H9 (cell line): ENCODE results near the gene INTS1. TPM values are rescaled to one million over a fixed set of nuclear protein-coding genes. Genes with fewer than 3 reads are reported as not detected.

Source experiments
- DNase-seq: peaks from one replicate; pipeline ENCODE4 v3.0.0-alpha.2; 2017
- H2AFZ ChIP-seq: one replicate; pipeline ENCODE4 v1.6.1; 2013; ENCODE audit warnings: mild to moderate bottlenecking, low read length, control low read depth, moderate library complexity
- H2AK5ac ChIP-seq: 2 replicates; pipeline ENCODE4 v1.6.1; 2013; ENCODE audit warnings: low read length, control low read depth, mixed read lengths; ENCODE audit not compliant: insufficient read length
- H2BK120ac ChIP-seq: one replicate; pipeline ENCODE4 v1.6.1; 2013; ENCODE audit warnings: low read depth, mild to moderate bottlenecking, low read length, control low read depth, inconsistent platforms; ENCODE audit not compliant: poor library complexity, severe bottlenecking
- H2BK12ac ChIP-seq: 2 replicates; pipeline ENCODE4 v1.6.1; 2013; ENCODE audit warnings: low read length, control low read depth, mixed read lengths, low read depth; ENCODE audit not compliant: insufficient read length
- H2BK15ac ChIP-seq: 2 replicates; pipeline ENCODE4 v1.6.1; 2013; ENCODE audit warnings: low read depth, low read length, control low read depth
- H2BK20ac ChIP-seq: one replicate; pipeline ENCODE4 v1.6.1; 2013; ENCODE audit warnings: low read depth, mild to moderate bottlenecking, low read length, control low read depth, inconsistent platforms; ENCODE audit not compliant: poor library complexity, severe bottlenecking
- H2BK5ac ChIP-seq: 2 replicates; pipeline ENCODE4 v1.6.1; 2013; ENCODE audit warnings: low read length, control low read depth, mixed read lengths; ENCODE audit not compliant: insufficient read length
- H3K14ac ChIP-seq: 2 replicates; pipeline ENCODE4 v1.6.1; 2013; ENCODE audit warnings: low read length, control low read depth; ENCODE audit not compliant: insufficient read depth
- H3K18ac ChIP-seq: 2 replicates; pipeline ENCODE4 v1.6.1; 2013; ENCODE audit warnings: low read depth, mild to moderate bottlenecking, mixed read lengths, low read length, control low read depth; ENCODE audit not compliant: insufficient read length
- H3K23ac ChIP-seq: 2 replicates; pipeline ENCODE4 v1.6.1; 2013; ENCODE audit warnings: low read length, control low read depth, mixed read lengths, low read depth; ENCODE audit not compliant: insufficient read length
- H3K23me2 ChIP-seq: 2 replicates; pipeline ENCODE4 v1.6.1; 2013; ENCODE audit warnings: low read depth, mild to moderate bottlenecking, mixed read lengths, low read length, control low read depth; ENCODE audit not compliant: insufficient read length, poor library complexity, severe bottlenecking
- H3K27ac ChIP-seq: 2 replicates; pipeline ENCODE4 v1.5.1; 2013; ENCODE audit warnings: low read length, control low read depth, mixed read lengths, low read depth; ENCODE audit not compliant: insufficient read length
- H3K27me3 ChIP-seq: 2 replicates; pipeline ENCODE4 v1.6.1; 2013; ENCODE audit warnings: low read length, control low read depth, inconsistent platforms; ENCODE audit not compliant: insufficient read depth
- H3K4ac ChIP-seq: 2 replicates; pipeline ENCODE4 v1.6.1; 2013; ENCODE audit warnings: low read depth, mild to moderate bottlenecking, control low read depth, inconsistent platforms, low read length, moderate library complexity
- H3K4me1 ChIP-seq: 2 replicates; pipeline ENCODE4 v1.6.1; 2013; ENCODE audit warnings: low read length, control low read depth, inconsistent platforms; ENCODE audit not compliant: insufficient read depth
- H3K4me2 ChIP-seq: 2 replicates; pipeline ENCODE4 v1.6.1; 2013; ENCODE audit warnings: low read length, control low read depth, mixed read lengths; ENCODE audit not compliant: insufficient read length, insufficient read depth
- H3K56ac ChIP-seq: 2 replicates; pipeline ENCODE4 v1.6.1; 2013; ENCODE audit warnings: low read depth, mild to moderate bottlenecking, mixed read lengths, low read length, control low read depth; ENCODE audit not compliant: insufficient read length
- H3K79me1 ChIP-seq: 2 replicates; pipeline ENCODE4 v1.6.1; 2013; ENCODE audit warnings: low read depth, mild to moderate bottlenecking, moderate library complexity, low read length, control low read depth, inconsistent platforms; ENCODE audit not compliant: insufficient read depth, poor library complexity, severe bottlenecking
- H3K79me2 ChIP-seq: 2 replicates; pipeline ENCODE4 v1.6.1; 2013; ENCODE audit warnings: low read length, control low read depth, inconsistent platforms; ENCODE audit not compliant: insufficient read depth
- H3K9ac ChIP-seq: 2 replicates; pipeline ENCODE4 v1.6.1; 2013; ENCODE audit warnings: low read length, control low read depth, mixed read lengths; ENCODE audit not compliant: insufficient read length; ENCODE audit errors: extremely low read depth
- H3K9me3 ChIP-seq: one replicate; pipeline ENCODE4 v1.6.1; 2013; ENCODE audit warnings: low read depth, low read length, inconsistent platforms; ENCODE audit not compliant: control insufficient read depth
- H3T11ph ChIP-seq: one replicate; pipeline ENCODE4 v1.6.1; 2013; ENCODE audit warnings: mild to moderate bottlenecking, low read length, control low read depth, inconsistent platforms
- H4K20me1 ChIP-seq: one replicate; pipeline ENCODE4 v1.6.1; 2013; ENCODE audit not compliant: control insufficient read depth, insufficient read length, insufficient read depth
- H4K5ac ChIP-seq: 2 replicates; pipeline ENCODE4 v1.6.1; 2013; ENCODE audit warnings: low read depth, mild to moderate bottlenecking, mixed read lengths, low read length, control low read depth; ENCODE audit not compliant: insufficient read length
- H4K8ac ChIP-seq: replicated peaks from 2 replicates; pipeline ENCODE4 v1.6.1; 2013; ENCODE audit warnings: low read length, control low read depth, mixed read lengths, low read depth; ENCODE audit not compliant: insufficient read length
- H4K91ac ChIP-seq: 2 replicates; pipeline ENCODE4 v1.6.1; 2013; ENCODE audit warnings: low read depth, mild to moderate bottlenecking, moderate library complexity, mixed read lengths, low read length, control low read depth; ENCODE audit not compliant: insufficient read length
- H3K27ac Mint-ChIP-seq, 3 experiments: 2 replicates in 2 of 3; 3 replicates in 1 of 3; pipeline ENCODE4 v1.8.0; 2020 to 2021; ENCODE audit warnings: mixed read lengths in 3 of 3, mild to moderate bottlenecking in 1 of 3, moderate library complexity in 1 of 3
- H3K27me3 Mint-ChIP-seq: 2 replicates; pipeline ENCODE4 v1.8.0; 2021; ENCODE audit warnings: low read depth, mild to moderate bottlenecking, moderate library complexity, mixed read lengths
- H3K36me3 Mint-ChIP-seq, 3 experiments: 2 replicates in 2 of 3; 3 replicates in 1 of 3; pipeline ENCODE4 v1.8.0; 2020 to 2021; ENCODE audit warnings: low read depth in 3 of 3, mixed read lengths in 3 of 3; ENCODE audit not compliant: insufficient read depth in 1 of 3
- H3K4me1 Mint-ChIP-seq, 2 experiments: 2 replicates each; pipeline ENCODE4 v1.8.0; 2020; ENCODE audit warnings: mixed read lengths in 2 of 2
- H3K4me3 Mint-ChIP-seq, 2 experiments: 2 replicates in 1 of 2; 3 replicates in 1 of 2; pipeline ENCODE4 v1.8.0; 2020 to 2021; ENCODE audit warnings: mild to moderate bottlenecking in 2 of 2, mixed read lengths in 2 of 2, moderate library complexity in 1 of 2
- H3K9me3 Mint-ChIP-seq, 2 experiments: 2 replicates in 1 of 2; 3 replicates in 1 of 2; pipeline ENCODE4 v1.8.0; 2020; ENCODE audit warnings: mild to moderate bottlenecking in 2 of 2, mixed read lengths in 2 of 2, moderate library complexity in 1 of 2
- WGBS: extraction: QIAGEN DNeasy Blood & Tissue Kit; methylation state at CpG from one replicate; pipeline ENCODE4 v1.1.7; 2013; ENCODE audit warnings: missing lambda C conversion rate, low lambda C conversion rate, mixed read lengths; ENCODE audit not compliant: insufficient read length; ENCODE audit errors: extremely low coverage; 5-methylcytosine and 5-hydroxymethylcytosine counted together
- total RNA-seq: library from RNA; stranded (reverse); gene quantifications from 2 replicates; pipeline ENCODE4 v1.2.1, GENCODE V29; 2021
- TF ChIP-seq, protein P1 (sequence below): fragments of 200-600 bp; sonication (generic); conservative IDR thresholded peaks from 3 replicates; pipeline ENCODE4 v1.8.0; 2021; ENCODE audit warnings: antibody characterized with exemption, mild to moderate bottlenecking

The INTS1 gene
- total RNA-seq, 1 experiment from 2014 or later, result 133 TPM

GRCh38 chr7:1552200-1552599 lies 48.0 kb upstream of the INTS1 start:
- H3K27ac ChIP-seq, result no peak overlapping the region
- H2BK20ac ChIP-seq, result no peak overlapping the region
- H3K9ac ChIP-seq, result no peak overlapping the region
- H4K20me1 ChIP-seq, result no peaks in the 10 kb centered on the region
- H3K79me1 ChIP-seq, result no peaks in the 10 kb centered on the region
- H4K8ac ChIP-seq, result no peak overlapping the region
- no peak overlapping the region for H2BK15ac ChIP-seq
- H3K27me3 ChIP-seq, result no peaks in the 10 kb centered on the region
- H3K9me3 ChIP-seq, result no peaks in the 10 kb centered on the region
- no peak overlapping the region for H3K14ac ChIP-seq
- TF ChIP-seq, protein P1, sequence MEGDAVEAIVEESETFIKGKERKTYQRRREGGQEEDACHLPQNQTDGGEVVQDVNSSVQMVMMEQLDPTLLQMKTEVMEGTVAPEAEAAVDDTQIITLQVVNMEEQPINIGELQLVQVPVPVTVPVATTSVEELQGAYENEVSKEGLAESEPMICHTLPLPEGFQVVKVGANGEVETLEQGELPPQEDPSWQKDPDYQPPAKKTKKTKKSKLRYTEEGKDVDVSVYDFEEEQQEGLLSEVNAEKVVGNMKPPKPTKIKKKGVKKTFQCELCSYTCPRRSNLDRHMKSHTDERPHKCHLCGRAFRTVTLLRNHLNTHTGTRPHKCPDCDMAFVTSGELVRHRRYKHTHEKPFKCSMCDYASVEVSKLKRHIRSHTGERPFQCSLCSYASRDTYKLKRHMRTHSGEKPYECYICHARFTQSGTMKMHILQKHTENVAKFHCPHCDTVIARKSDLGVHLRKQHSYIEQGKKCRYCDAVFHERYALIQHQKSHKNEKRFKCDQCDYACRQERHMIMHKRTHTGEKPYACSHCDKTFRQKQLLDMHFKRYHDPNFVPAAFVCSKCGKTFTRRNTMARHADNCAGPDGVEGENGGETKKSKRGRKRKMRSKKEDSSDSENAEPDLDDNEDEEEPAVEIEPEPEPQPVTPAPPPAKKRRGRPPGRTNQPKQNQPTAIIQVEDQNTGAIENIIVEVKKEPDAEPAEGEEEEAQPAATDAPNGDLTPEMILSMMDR, result no peak
- H3K56ac ChIP-seq, result no peak overlapping the region
- no peak for DNase-seq
- no peak overlapping the region for H3T11ph ChIP-seq
- no peak overlapping the region for H3K27ac Mint-ChIP-seq
- no peak overlapping the region for H2BK120ac ChIP-seq
- no peak overlapping the region for H2BK12ac ChIP-seq
- no peak overlapping the region for H2BK5ac ChIP-seq
- no peak overlapping the region for H3K4me2 ChIP-seq
- no peaks in the 10 kb centered on the region for H3K4me1 ChIP-seq
- H3K23ac ChIP-seq, result no peak overlapping the region
- no peaks in the 10 kb centered on the region for H3K23me2 ChIP-seq
- no CpG with 5 or more reads among the region's 7 CpGs for WGBS
- no peak overlapping the region for H4K91ac ChIP-seq
- H3K79me2 ChIP-seq, result no peaks in the 10 kb centered on the region
- no peak overlapping the region for H4K5ac ChIP-seq
- peaks cover 3 to 18% of the 10 kb centered on the region in 2 experiments for H3K4me1 Mint-ChIP-seq
- no peak overlapping the region for H2AK5ac ChIP-seq
- H3K4me3 Mint-ChIP-seq, result no peak overlapping the region
- H3K27me3 Mint-ChIP-seq, result no peaks in the 10 kb centered on the region; the same call in 1 of the 2 replicates
- H3K4ac ChIP-seq, result no peak overlapping the region
- H3K18ac ChIP-seq, result no peak overlapping the region
- no peaks in the 10 kb centered on the region; a peak in 1 of 5 replicates for H3K9me3 Mint-ChIP-seq
- H2AFZ ChIP-seq, result no peak overlapping the region
- H3K36me3 Mint-ChIP-seq, result no peaks in the 10 kb centered on the region
